GM23248 (cell line): ENCODE results near the gene NAV2.

Experiments
- EZH2 ChIP-seq: fragments of 200-600 bp; sonication (generic); IDR thresholded peaks from 2 replicates; pipeline ENCODE4 v1.6.1; 2018; ENCODE audit warnings: antibody characterized with exemption, mild to moderate bottlenecking; ENCODE audit not compliant: insufficient read depth, poor library complexity, severe bottlenecking
- EZH2phosphoT487 ChIP-seq: fragments of 200-600 bp; sonication (generic); IDR thresholded peaks from 2 replicates; pipeline ENCODE4 v1.6.1; 2018; ENCODE audit warnings: antibody characterized with exemption, moderate library complexity, mild to moderate bottlenecking, low read depth; ENCODE audit not compliant: insufficient read depth

DNA sequence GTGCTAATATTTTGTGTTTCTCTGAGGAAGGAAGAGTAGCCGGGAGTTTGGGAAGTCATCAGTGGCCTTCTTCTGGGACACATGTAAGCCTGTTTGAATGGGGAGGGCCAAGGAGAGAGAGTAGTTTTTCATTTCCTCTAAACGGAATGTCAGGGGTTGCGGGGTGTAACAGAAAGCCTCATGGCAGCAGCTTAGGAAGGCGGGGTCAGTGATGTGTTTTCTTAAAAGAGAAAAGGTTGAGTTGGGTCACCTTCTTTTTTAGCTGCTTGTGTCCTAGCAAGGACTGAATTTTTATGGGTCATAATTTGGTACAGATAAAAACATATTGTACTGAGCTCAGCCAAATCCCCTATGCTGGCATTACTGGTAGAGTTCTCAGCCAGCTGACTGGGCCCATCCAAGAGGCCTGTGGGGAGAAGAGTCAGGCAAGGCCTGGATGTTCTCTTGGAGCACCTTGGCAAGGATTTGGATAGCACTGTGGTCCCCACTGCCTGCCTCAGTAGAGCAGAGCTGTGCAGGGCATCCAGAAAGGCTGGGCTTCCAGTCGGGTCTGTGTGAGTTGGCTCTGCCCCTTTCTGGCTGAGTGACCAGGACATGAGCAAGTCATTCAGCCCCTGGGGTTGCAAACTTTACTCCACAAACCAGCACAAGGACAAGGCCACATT, 29.4 kb upstream of the NAV2 start:
- no peak for TF ChIP-seq EZH2phosphoT487
- TF ChIP-seq EZH2 = no peak
